ENCODE results near the gene UBE2J2. TPM values are rescaled to one million over a fixed set of nuclear protein-coding genes. Genes with fewer than 3 reads are reported as not detected.
"Not testable (repeated sequence)": the region's sequence is repeated elsewhere in the genome, so short reads cannot be mapped to it uniquely, and the experiment has no call there.

UBE2J2 gene
- total RNA-seq, 1 donor from 2014 or later, result 56.7 TPM

GRCh38 chr1:1317420-1317819 lies 43.8 kb upstream of the UBE2J2 start:
- no peak for TF ChIP-seq POLR2AphosphoS5 (IDR thresholded peaks at IDR 0.05; ENCODE audit: insufficient read depth in 1 of 2, low read depth in 1 of 2)
- peaks cover 41% of the 10 kb centered on the region for H3K4me1 ChIP-seq

DNA sequence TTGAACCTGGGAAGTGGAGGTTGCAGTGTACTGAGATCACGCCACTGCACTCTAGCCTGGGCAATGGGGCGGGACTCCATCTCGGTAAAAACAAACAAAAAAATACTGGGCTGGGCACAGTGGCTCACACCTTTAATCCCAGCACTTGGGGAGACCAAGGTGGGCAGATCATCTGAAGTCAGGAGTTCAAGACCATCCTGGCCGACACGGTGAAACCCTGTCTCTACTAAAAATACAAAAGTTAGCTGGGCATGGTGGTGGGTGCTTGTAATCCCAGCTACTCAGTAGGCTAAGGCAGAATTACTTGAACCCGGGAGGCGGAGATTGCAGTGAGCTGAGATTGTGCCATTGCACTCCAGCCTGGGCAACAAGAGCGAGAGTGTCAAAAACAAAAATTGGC lies 42.5 kb upstream of the UBE2J2 start:
- intact Hi-C loops (cut with DNase I); H3K27me3 ChIP-seq; DNase-seq (ENCODE audit: extremely low spot score in 2 of 2); H3K4me3 ChIP-seq; H3K9me3 ChIP-seq: not testable (repeated sequence)
- peaks cover 30% of the 10 kb centered on the region for H3K4me1 ChIP-seq
- peak overlapping the region; percentile 72 for H3K27ac ChIP-seq
- peaks cover 0 to 53% of the 10 kb centered on the region in 2 donors for H3K36me3 ChIP-seq

More at GRCh38 chr1:1317420-1317819, 43.8 kb upstream of the UBE2J2 start:
- intact Hi-C loops (cut with DNase I), result no loop called here
- no peak for DNase-seq (ENCODE audit: extremely low spot score in 2 of 2)
- Histone ChIP-seq H3K36me3 (peaks cover 0 to 41% of the 10 kb centered on the region in 2 donors), H3K9me3 (no peaks in the 10 kb centered on the region), H3K27me3 (no peaks in the 10 kb centered on the region), H3K4me3 (no peak overlapping the region), H3K27ac (peak overlapping the region; percentile 72)

GRCh38 chr1:1315435-1315954 lies 41.8 kb upstream of the UBE2J2 start:
- no peak for DNase-seq (ENCODE audit: extremely low spot score in 2 of 2)
- intact Hi-C loops (cut with DNase I), result no loop called here
- peaks cover 24% of the 10 kb centered on the region for H3K4me1 ChIP-seq
- H3K27me3 ChIP-seq, result no peaks in the 10 kb centered on the region
- H3K36me3 ChIP-seq, result peaks cover 0 to 54% of the 10 kb centered on the region in 2 donors
- no peaks in the 10 kb centered on the region for H3K9me3 ChIP-seq
- H3K4me3 ChIP-seq, result no peak overlapping the region
- TF ChIP-seq, protein P1, sequence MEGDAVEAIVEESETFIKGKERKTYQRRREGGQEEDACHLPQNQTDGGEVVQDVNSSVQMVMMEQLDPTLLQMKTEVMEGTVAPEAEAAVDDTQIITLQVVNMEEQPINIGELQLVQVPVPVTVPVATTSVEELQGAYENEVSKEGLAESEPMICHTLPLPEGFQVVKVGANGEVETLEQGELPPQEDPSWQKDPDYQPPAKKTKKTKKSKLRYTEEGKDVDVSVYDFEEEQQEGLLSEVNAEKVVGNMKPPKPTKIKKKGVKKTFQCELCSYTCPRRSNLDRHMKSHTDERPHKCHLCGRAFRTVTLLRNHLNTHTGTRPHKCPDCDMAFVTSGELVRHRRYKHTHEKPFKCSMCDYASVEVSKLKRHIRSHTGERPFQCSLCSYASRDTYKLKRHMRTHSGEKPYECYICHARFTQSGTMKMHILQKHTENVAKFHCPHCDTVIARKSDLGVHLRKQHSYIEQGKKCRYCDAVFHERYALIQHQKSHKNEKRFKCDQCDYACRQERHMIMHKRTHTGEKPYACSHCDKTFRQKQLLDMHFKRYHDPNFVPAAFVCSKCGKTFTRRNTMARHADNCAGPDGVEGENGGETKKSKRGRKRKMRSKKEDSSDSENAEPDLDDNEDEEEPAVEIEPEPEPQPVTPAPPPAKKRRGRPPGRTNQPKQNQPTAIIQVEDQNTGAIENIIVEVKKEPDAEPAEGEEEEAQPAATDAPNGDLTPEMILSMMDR (IDR thresholded peaks at IDR 0.05), result no peak
- TF ChIP-seq POLR2AphosphoS5 (IDR thresholded peaks at IDR 0.05; ENCODE audit: insufficient read depth in 1 of 2, low read depth in 1 of 2) (no peak), POLR2A (IDR thresholded peaks at IDR 0.05) (no peak)
- no peak overlapping the region for H3K27ac ChIP-seq

DNA sequence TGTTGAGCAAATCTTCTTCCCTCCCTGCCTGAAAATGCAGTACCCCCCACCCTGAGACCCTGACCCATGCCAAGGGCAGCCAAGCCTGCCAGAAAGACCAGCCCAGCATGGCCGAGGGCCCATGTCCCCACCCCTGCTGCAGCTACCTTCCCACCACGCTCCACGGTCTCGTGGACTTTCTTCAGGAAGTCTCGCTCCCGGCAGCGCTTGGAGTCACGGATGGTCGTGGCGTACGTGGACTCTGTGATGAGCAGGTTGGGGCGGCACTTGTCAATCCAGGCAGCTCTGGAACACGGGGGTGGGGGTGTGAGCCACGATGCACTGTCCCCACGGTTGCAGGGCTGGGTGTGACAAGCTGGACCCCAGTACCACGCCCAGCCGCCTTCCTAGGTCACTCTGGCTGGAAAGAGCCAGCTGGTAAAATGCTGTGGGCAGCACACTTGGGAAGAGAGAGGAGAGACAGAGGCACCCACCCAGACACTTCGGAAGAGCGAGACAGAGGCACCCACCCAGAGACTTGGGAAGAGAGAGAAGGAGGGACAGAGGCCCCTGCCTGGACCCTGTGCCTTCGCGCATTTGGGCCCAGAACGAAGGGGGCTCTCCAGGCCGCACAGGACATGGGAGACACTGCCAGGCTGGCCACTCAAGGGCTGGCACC lies 41.2 kb upstream of the UBE2J2 start:
- H3K36me3 ChIP-seq, result peaks cover 0 to 48% of the 10 kb centered on the region in 2 donors
- H3K4me1 ChIP-seq, result peaks cover 26% of the 10 kb centered on the region
- no peaks in the 10 kb centered on the region for H3K9me3 ChIP-seq
- no peak for DNase-seq (ENCODE audit: extremely low spot score in 2 of 2)
- intact Hi-C loops (cut with DNase I), result no loop called here
- no peak overlapping the region for H3K4me3 ChIP-seq
- no peaks in the 10 kb centered on the region for H3K27me3 ChIP-seq
- TF ChIP-seq, protein P1 (IDR thresholded peaks at IDR 0.05), result no peak
- TF ChIP-seq POLR2AphosphoS5 (IDR thresholded peaks at IDR 0.05; ENCODE audit: insufficient read depth in 1 of 2, low read depth in 1 of 2), result no peak
- H3K27ac ChIP-seq, result no peak overlapping the region

GRCh38 chr1:1314237-1314586 lies 40.6 kb upstream of the UBE2J2 start:
- TF ChIP-seq POLR2AphosphoS5 (IDR thresholded peaks at IDR 0.05; ENCODE audit: insufficient read depth in 1 of 2, low read depth in 1 of 2) (no peak), POLR2A (IDR thresholded peaks at IDR 0.05) (no peak)
- TF ChIP-seq, protein P1 (IDR thresholded peaks at IDR 0.05), result no peak
- intact Hi-C loops (cut with DNase I), result no loop called here
- Histone ChIP-seq H3K27me3 (no peaks in the 10 kb centered on the region), H3K27ac (no peak overlapping the region), H3K36me3 (peaks cover 0 to 42% of the 10 kb centered on the region in 2 donors), H3K9me3 (no peaks in the 10 kb centered on the region), H3K4me3 (no peak overlapping the region), H3K4me1 (peaks cover 30% of the 10 kb centered on the region)
- DNase-seq (ENCODE audit: extremely low spot score in 2 of 2), result no peak

- DNase-seq (ENCODE audit: extremely low spot score in 2 of 2), result no peak
- Histone ChIP-seq H3K9me3 (no peaks in the 10 kb centered on the region), H3K4me1 (peaks cover 31% of the 10 kb centered on the region), H3K27me3 (no peaks in the 10 kb centered on the region), H3K4me3 (no peak overlapping the region), H3K36me3 (peaks cover 0 to 42% of the 10 kb centered on the region in 2 donors), H3K27ac (no peak overlapping the region)
- TF ChIP-seq, protein P1 (IDR thresholded peaks at IDR 0.05), result no peak
- TF ChIP-seq POLR2A (IDR thresholded peaks at IDR 0.05), result no peak
- no peak for TF ChIP-seq POLR2AphosphoS5 (IDR thresholded peaks at IDR 0.05; ENCODE audit: insufficient read depth in 1 of 2, low read depth in 1 of 2)
- intact Hi-C loops (cut with DNase I), result no loop called here
These were observed 40.0 kb upstream of the UBE2J2 start for GRCh38 chr1:1313500-1314236.
